Dermis blood vessel endothelial cell (primary cell): Measurements from ENCODE around the gene TMEM236. TPM values are rescaled to one million over a fixed set of nuclear protein-coding genes. Genes with fewer than 3 reads are reported as not detected.

Source experiments
- DNase-seq: peaks from one replicate; pipeline ENCODE4 v3.0.0; 2010
- total RNA-seq: library from RNA; depleted of rRNA; stranded (reverse); fragments of >200 nt; gene quantifications from 2 replicates; pipeline ENCODE4 v1.2.3, GENCODE V29; 2014

The TMEM236 gene
- total RNA-seq, 1 donor from 2014 or later = 0.17 TPM

- no peak for DNase-seq
These were observed 36.6 kb downstream of the TMEM236 start for GRCh38 chr10:17788646-17789045.

- DNase-seq = no peak
These were observed 37.4 kb downstream of the TMEM236 start for GRCh38 chr10:17789396-17789795.

- no peak for DNase-seq
These were observed 38.6 kb downstream of the TMEM236 start for GRCh38 chr10:17790651-17791050.

- no peak for DNase-seq
These were observed 41.0 kb downstream of the TMEM236 start for GRCh38 chr10:17792991-17793390.

- no peak for DNase-seq
These were observed 42.0 kb downstream of the TMEM236 start for GRCh38 chr10:17793823-17794644.

- no peak for DNase-seq
These were observed 43.1 kb downstream of the TMEM236 start for GRCh38 chr10:17795083-17795482.

- DNase-seq = no peak
These were observed 44.0 kb downstream of the TMEM236 start for GRCh38 chr10:17795813-17796594.

GRCh38 chr10:17801507-17801906, 49.5 kb downstream of the TMEM236 start:
- no peak for DNase-seq

GRCh38 chr10:17802350-17802749, 50.3 kb downstream of the TMEM236 start:
- no peak for DNase-seq

GRCh38 chr10:17802976-17803375, 51.0 kb downstream of the TMEM236 start:
- peak; percentile 80 for DNase-seq

GRCh38 chr10:17805330-17805729, 53.3 kb downstream of the TMEM236 start:
- no peak for DNase-seq

GRCh38 chr10:17805921-17806577, 54.0 kb downstream of the TMEM236 start:
- DNase-seq = peak; percentile 12

- DNase-seq = no peak
These were observed 57.2 kb downstream of the TMEM236 start, which contains the start of gene MRC1 for GRCh38 chr10:17808971-17809841. Gene MRC1 (plus strand): TSS chr10:17809348. CDS start chr10:17809466, 118 bp downstream.

- DNase-seq = peak; percentile 42
These were observed 59.3 kb downstream of the TMEM236 start for GRCh38 chr10:17811146-17811865.

GRCh38 chr10:17814973-17815372, 63.0 kb downstream of the TMEM236 start:
- DNase-seq = peak; percentile 40

GRCh38 chr10:17816199-17816598, 64.2 kb downstream of the TMEM236 start:
- DNase-seq = no peak

- DNase-seq = peak; percentile 51
These were observed 65.3 kb downstream of the TMEM236 start for GRCh38 chr10:17817316-17817715.

- peak; percentile 32 for DNase-seq
These were observed 65.8 kb downstream of the TMEM236 start for GRCh38 chr10:17817790-17818189.

- DNase-seq = no peak
These were observed 67.8 kb downstream of the TMEM236 start for GRCh38 chr10:17819836-17820235.

GRCh38 chr10:17820943-17821342, 68.9 kb downstream of the TMEM236 start:
- DNase-seq = no peak

GRCh38 chr10:17821893-17822292, 69.9 kb downstream of the TMEM236 start:
- DNase-seq = no peak
